Liver (tissue), 9 donors: Measurements from ENCODE around the gene LSM2. TPM values are rescaled to one million over a fixed set of nuclear protein-coding genes. Genes with fewer than 3 reads are reported as not detected.

Experiments used
- DNase-seq: peaks from one replicate; pipeline ENCODE4 v3.0.0-alpha.2; 2017; ENCODE audit warnings: low spot score
- H3K27ac ChIP-seq, 2 donors: one replicate each; pipeline ENCODE4 v1.7.0; 2013; ENCODE audit warnings: inconsistent platforms in 2 of 2, low read length in 2 of 2, control low read depth in 1 of 2, low read depth in 1 of 2, mild to moderate bottlenecking in 1 of 2
- H3K27me3 ChIP-seq, 4 donors: one replicate each; pipeline versions ENCODE4 v1.6.1 to v1.7.0; 2013; ENCODE audit warnings: low read length in 3 of 4, inconsistent platforms in 1 of 4, mild to moderate bottlenecking in 1 of 4, moderate library complexity in 1 of 4; ENCODE audit not compliant: control insufficient read depth in 4 of 4, insufficient read depth in 4 of 4
- H3K36me3 ChIP-seq, 4 donors: one replicate each; pipeline versions ENCODE4 v1.6.1 to v1.7.0; 2013; ENCODE audit warnings: low read length in 3 of 4, mild to moderate bottlenecking in 3 of 4, low read depth in 1 of 4, moderate library complexity in 1 of 4; ENCODE audit not compliant: control insufficient read depth in 4 of 4, insufficient read depth in 3 of 4
- H3K4me1 ChIP-seq, 4 donors: one replicate each; pipeline versions ENCODE4 v1.6.1 to v1.7.0; 2013; ENCODE audit warnings: low read length in 3 of 4, mild to moderate bottlenecking in 3 of 4, moderate library complexity in 1 of 4; ENCODE audit not compliant: control insufficient read depth in 4 of 4, insufficient read depth in 4 of 4
- H3K4me3 ChIP-seq, 3 donors: one replicate each; pipeline versions ENCODE4 v1.6.1 to v1.7.0; 2013; ENCODE audit warnings: low read length in 3 of 3, control low read depth in 1 of 3, low read depth in 1 of 3, mild to moderate bottlenecking in 1 of 3
- H3K9ac ChIP-seq, 2 donors: one replicate each; pipeline ENCODE4 v1.7.0; 2013; ENCODE audit warnings: low read length in 2 of 2, mild to moderate bottlenecking in 2 of 2, moderate library complexity in 2 of 2, control low read depth in 1 of 2, low read depth in 1 of 2
- H3K9me3 ChIP-seq, 4 donors: one replicate each; pipeline versions ENCODE4 v1.6.1 to v1.7.0; 2013; ENCODE audit warnings: low read length in 3 of 4; ENCODE audit not compliant: control insufficient read depth in 4 of 4
- EGR1 ChIP-seq, 2 donors: IDR thresholded peaks; 2 replicates each; pipeline ENCODE4 v1.6.1; 2016 to 2018; ENCODE audit warnings: antibody characterized with exemption in 2 of 2, low read depth in 2 of 2
- GABPA ChIP-seq, 2 donors: IDR thresholded peaks in 1 of 2; conservative IDR thresholded peaks in 1 of 2; 2 replicates each; pipeline ENCODE4 v1.6.1; 2016; ENCODE audit warnings: antibody characterized with exemption in 2 of 2, mild to moderate bottlenecking in 1 of 2, moderate library complexity in 1 of 2
- HNF4A ChIP-seq, 2 donors: conservative IDR thresholded peaks; 2 replicates each; pipeline ENCODE4 v1.6.1; 2016; ENCODE audit warnings: antibody characterized with exemption in 2 of 2, mild to moderate bottlenecking in 2 of 2
- HNF4G ChIP-seq: IDR thresholded peaks from 2 replicates; pipeline ENCODE4 v1.6.1; 2016; ENCODE audit warnings: antibody characterized with exemption
- JUND ChIP-seq, 2 donors: IDR thresholded peaks; 2 replicates each; pipeline ENCODE4 v1.6.1; 2016; ENCODE audit warnings: antibody characterized with exemption in 2 of 2
- NR2F2 ChIP-seq: IDR thresholded peaks from 2 replicates; pipeline ENCODE4 v1.6.1; 2016; ENCODE audit warnings: antibody characterized with exemption
- RAD21 ChIP-seq, 2 donors: IDR thresholded peaks; 2 replicates each; pipeline ENCODE4 v1.6.1; 2016; ENCODE audit warnings: antibody characterized with exemption in 2 of 2, mild to moderate bottlenecking in 2 of 2
- RXRA ChIP-seq, 2 donors: IDR thresholded peaks; 2 replicates each; pipeline ENCODE4 v1.6.1; 2017 to 2018; ENCODE audit warnings: antibody characterized with exemption in 2 of 2, mild to moderate bottlenecking in 1 of 2
- SP1 ChIP-seq: IDR thresholded peaks from 2 replicates; pipeline ENCODE4 v1.6.1; 2018; ENCODE audit warnings: antibody characterized with exemption, mild to moderate bottlenecking
- TAF1 ChIP-seq: conservative IDR thresholded peaks from 2 replicates; pipeline ENCODE4 v1.6.1; 2016; ENCODE audit warnings: antibody characterized with exemption, mild to moderate bottlenecking
- YY1 ChIP-seq: IDR thresholded peaks from 2 replicates; pipeline ENCODE4 v1.6.1; 2016; ENCODE audit warnings: antibody characterized with exemption, mild to moderate bottlenecking
- WGBS: extraction: QIAGEN DNeasy Blood & Tissue Kit; methylation state at CpG from one replicate; pipeline ENCODE4 v1.1.7; 2013; 5-methylcytosine and 5-hydroxymethylcytosine counted together
- polyA plus RNA-seq, 2 donors: library from polyadenylated mRNA; stranded (reverse) in 1 of 2; unstranded in 1 of 2; fragments of 200-250 nt in 1 of 2; fragments of >200 nt in 1 of 2; fragmentation: Nextera tagmentation in 1 of 2; extraction: Ambion mirVana in 1 of 2; gene quantifications; one replicate each; pipeline versions ENCODE4 v1.2.1 to v1.2.3, GENCODE V29; 2013 to 2015
- total RNA-seq, 2 donors: library from RNA; depleted of rRNA; stranded (reverse); fragments of >200 nt; gene quantifications; one replicate each; pipeline ENCODE4 v1.2.3, GENCODE V29; 2014
- TF ChIP-seq, protein P1 (sequence below): IDR thresholded peaks from 2 replicates; pipeline ENCODE4 v1.6.1; 2016; ENCODE audit warnings: antibody characterized with exemption, mild to moderate bottlenecking
- TF ChIP-seq, protein P2 (sequence below): IDR thresholded peaks from 2 replicates; pipeline ENCODE4 v1.6.1; 2016; ENCODE audit warnings: antibody characterized with exemption
- TF ChIP-seq, protein P3 (sequence below): IDR thresholded peaks from 2 replicates; pipeline ENCODE4 v1.6.1; 2016; ENCODE audit warnings: antibody characterized with exemption
- TF ChIP-seq, protein P4 (sequence below): IDR thresholded peaks from 2 replicates; pipeline ENCODE4 v1.6.1; 2016; ENCODE audit warnings: antibody characterized with exemption
- TF ChIP-seq, protein P5 (sequence below): fragments of 150-350 bp; IDR thresholded peaks from 2 replicates; pipeline ENCODE4 v1.5.1; 2017; ENCODE audit warnings: improper control_type of control experiment, low read depth, low read length; ENCODE audit not compliant: missing input control
- donor health status: healthy.
- donor health status: healthy.
- donor health status: healthy.
- donor health status: healthy.
- donor health status: healthy.

The LSM2 gene
- total and polyA plus RNA-seq, 4 donors: 7.3 to 18.7 (median 15.5) TPM

DNA sequence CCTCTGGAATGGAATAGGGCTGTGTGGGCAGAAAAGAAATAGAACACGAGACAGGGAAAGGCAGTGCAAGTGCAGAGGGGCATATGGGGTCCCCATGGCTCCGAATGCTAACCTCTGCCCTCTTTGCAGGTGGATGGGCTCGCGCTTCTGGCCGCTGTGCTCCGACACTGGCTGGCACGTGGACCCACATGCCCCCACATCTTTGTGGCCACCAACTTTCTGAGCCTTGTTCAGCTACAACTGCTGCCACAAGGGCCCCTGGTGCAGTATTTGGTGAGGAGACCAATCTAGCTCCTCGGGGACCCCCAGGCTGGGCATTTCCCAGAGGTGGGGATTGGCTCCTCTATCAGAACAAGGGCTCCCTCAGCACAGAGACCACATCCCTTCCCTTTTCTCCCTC, 45.4 kb downstream of the LSM2 start (continued):
- TF ChIP-seq EGR1 (IDR thresholded peaks at IDR 0.05; ENCODE audit: low read depth in 2 of 2): no peak
- TF ChIP-seq JUND (IDR thresholded peaks at IDR 0.05): no peak

DNA sequence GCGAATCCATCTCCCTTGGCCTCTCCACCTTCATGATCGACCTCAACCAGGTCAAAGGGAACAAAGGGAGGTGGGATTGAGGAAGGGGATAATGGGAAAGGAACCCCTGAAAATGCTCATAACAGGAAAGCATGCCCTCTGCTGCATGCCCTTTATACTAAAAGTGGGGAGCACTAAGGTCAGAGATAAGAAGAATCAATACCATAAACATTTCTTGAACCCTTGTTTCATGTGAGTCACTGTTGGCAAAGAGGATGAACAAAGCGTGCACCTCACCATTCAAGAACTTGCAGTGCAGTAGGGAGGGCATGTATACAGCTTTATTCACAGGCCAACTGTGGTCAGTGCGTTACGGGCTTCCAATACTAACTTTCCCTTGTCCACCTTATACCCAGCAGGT, 46.0 kb downstream of the LSM2 start:
- no peak for TF ChIP-seq GABPA (IDR thresholded peaks at IDR 0.05 in 1 of 2, conservative IDR thresholded peaks at IDR 0.05 in 1 of 2)
- TF ChIP-seq NR2F2: no peak
- TF ChIP-seq, protein P1, sequence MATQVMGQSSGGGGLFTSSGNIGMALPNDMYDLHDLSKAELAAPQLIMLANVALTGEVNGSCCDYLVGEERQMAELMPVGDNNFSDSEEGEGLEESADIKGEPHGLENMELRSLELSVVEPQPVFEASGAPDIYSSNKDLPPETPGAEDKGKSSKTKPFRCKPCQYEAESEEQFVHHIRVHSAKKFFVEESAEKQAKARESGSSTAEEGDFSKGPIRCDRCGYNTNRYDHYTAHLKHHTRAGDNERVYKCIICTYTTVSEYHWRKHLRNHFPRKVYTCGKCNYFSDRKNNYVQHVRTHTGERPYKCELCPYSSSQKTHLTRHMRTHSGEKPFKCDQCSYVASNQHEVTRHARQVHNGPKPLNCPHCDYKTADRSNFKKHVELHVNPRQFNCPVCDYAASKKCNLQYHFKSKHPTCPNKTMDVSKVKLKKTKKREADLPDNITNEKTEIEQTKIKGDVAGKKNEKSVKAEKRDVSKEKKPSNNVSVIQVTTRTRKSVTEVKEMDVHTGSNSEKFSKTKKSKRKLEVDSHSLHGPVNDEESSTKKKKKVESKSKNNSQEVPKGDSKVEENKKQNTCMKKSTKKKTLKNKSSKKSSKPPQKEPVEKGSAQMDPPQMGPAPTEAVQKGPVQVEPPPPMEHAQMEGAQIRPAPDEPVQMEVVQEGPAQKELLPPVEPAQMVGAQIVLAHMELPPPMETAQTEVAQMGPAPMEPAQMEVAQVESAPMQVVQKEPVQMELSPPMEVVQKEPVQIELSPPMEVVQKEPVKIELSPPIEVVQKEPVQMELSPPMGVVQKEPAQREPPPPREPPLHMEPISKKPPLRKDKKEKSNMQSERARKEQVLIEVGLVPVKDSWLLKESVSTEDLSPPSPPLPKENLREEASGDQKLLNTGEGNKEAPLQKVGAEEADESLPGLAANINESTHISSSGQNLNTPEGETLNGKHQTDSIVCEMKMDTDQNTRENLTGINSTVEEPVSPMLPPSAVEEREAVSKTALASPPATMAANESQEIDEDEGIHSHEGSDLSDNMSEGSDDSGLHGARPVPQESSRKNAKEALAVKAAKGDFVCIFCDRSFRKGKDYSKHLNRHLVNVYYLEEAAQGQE: no peak
- no peak for TF ChIP-seq SP1
- no peak for TF ChIP-seq YY1
- TF ChIP-seq JUND (IDR thresholded peaks at IDR 0.05): no peak
- TF ChIP-seq, protein P2, sequence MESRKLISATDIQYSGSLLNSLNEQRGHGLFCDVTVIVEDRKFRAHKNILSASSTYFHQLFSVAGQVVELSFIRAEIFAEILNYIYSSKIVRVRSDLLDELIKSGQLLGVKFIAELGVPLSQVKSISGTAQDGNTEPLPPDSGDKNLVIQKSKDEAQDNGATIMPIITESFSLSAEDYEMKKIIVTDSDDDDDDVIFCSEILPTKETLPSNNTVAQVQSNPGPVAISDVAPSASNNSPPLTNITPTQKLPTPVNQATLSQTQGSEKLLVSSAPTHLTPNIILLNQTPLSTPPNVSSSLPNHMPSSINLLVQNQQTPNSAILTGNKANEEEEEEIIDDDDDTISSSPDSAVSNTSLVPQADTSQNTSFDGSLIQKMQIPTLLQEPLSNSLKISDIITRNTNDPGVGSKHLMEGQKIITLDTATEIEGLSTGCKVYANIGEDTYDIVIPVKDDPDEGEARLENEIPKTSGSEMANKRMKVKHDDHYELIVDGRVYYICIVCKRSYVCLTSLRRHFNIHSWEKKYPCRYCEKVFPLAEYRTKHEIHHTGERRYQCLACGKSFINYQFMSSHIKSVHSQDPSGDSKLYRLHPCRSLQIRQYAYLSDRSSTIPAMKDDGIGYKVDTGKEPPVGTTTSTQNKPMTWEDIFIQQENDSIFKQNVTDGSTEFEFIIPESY: no peak
- 94% methylated on average over 5 of the region's 5 CpGs for WGBS
- Histone ChIP-seq H3K27me3 (no peaks in the 10 kb centered on the region), H3K4me1 (no peaks in the 10 kb centered on the region), H3K4me3 (no peak overlapping the region), H3K27ac (no peak overlapping the region), H3K9ac (no peak overlapping the region), H3K36me3 (no peaks in the 10 kb centered on the region), H3K9me3 (no peaks in the 10 kb centered on the region)
- DNase-seq: no peak

DNA sequence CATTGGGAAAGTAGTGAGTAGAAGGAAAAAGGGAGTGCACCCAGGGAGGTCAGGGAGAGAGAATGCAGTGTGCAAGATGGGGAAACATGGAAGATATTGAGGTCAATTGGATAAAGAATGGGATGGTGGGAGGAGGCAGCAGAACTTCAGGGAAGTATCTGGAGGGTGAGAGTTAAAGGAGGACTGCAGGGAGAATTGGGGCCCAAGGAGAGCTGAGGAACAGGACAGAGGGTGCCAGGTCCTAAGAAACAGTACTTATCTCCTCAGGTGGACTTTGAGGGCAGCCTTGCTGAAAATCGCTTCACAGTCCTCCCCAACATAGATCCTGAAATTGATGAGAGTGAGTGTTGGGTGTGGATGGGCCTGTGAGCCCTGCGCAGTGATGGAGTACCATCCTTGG, 48.5 kb downstream of the LSM2 start:
- WGBS: over 99% methylated on average over 2 of the region's 2 CpGs
- H3K9ac ChIP-seq: no peak overlapping the region
- no peak overlapping the region for H3K27ac ChIP-seq
- no peaks in the 10 kb centered on the region for H3K36me3 ChIP-seq
- no peaks in the 10 kb centered on the region for H3K27me3 ChIP-seq
- no peak overlapping the region for H3K4me3 ChIP-seq
- no peaks in the 10 kb centered on the region for H3K4me1 ChIP-seq
- no peak for DNase-seq
- H3K9me3 ChIP-seq: no peaks in the 10 kb centered on the region
- TF ChIP-seq JUND (IDR thresholded peaks at IDR 0.05) (no peak), EGR1 (IDR thresholded peaks at IDR 0.05; ENCODE audit: low read depth in 2 of 2) (no peak), HNF4A (conservative IDR thresholded peaks at IDR 0.05) (no peak), SP1 (no peak), TAF1 (no peak), RAD21 (IDR thresholded peaks at IDR 0.05) (no peak), YY1 (no peak), NR2F2 (no peak), GABPA (IDR thresholded peaks at IDR 0.05 in 1 of 2, conservative IDR thresholded peaks at IDR 0.05 in 1 of 2) (no peak), RXRA (IDR thresholded peaks at IDR 0.05) (no peak), HNF4G (no peak)
- TF ChIP-seq, protein P1: no peak
- TF ChIP-seq, protein P3, sequence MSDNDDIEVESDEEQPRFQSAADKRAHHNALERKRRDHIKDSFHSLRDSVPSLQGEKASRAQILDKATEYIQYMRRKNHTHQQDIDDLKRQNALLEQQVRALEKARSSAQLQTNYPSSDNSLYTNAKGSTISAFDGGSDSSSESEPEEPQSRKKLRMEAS: no peak
- TF ChIP-seq, protein P2: no peak
- TF ChIP-seq, protein P4, sequence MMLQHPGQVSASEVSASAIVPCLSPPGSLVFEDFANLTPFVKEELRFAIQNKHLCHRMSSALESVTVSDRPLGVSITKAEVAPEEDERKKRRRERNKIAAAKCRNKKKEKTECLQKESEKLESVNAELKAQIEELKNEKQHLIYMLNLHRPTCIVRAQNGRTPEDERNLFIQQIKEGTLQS: no peak
- TF ChIP-seq, protein P5, sequence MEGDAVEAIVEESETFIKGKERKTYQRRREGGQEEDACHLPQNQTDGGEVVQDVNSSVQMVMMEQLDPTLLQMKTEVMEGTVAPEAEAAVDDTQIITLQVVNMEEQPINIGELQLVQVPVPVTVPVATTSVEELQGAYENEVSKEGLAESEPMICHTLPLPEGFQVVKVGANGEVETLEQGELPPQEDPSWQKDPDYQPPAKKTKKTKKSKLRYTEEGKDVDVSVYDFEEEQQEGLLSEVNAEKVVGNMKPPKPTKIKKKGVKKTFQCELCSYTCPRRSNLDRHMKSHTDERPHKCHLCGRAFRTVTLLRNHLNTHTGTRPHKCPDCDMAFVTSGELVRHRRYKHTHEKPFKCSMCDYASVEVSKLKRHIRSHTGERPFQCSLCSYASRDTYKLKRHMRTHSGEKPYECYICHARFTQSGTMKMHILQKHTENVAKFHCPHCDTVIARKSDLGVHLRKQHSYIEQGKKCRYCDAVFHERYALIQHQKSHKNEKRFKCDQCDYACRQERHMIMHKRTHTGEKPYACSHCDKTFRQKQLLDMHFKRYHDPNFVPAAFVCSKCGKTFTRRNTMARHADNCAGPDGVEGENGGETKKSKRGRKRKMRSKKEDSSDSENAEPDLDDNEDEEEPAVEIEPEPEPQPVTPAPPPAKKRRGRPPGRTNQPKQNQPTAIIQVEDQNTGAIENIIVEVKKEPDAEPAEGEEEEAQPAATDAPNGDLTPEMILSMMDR: no peak
